K562 (cell line): Measurements from ENCODE around the gene ATF3. TPM values are rescaled to one million over a fixed set of nuclear protein-coding genes. Genes with fewer than 3 reads are reported as not detected.

ENCODE experiments used
- ATF7 ChIP-seq: fragments of 450-650 bp; IDR thresholded peaks from 2 replicates; pipeline ENCODE4 v1.7.1; 2014; ENCODE audit warnings: mild to moderate bottlenecking, moderate library complexity
- BACH1 ChIP-seq: fragments of 200-800 bp; sonication (Bioruptor generic); IDR thresholded peaks from 2 replicates; pipeline ENCODE4 v1.6.1; 2016; ENCODE audit warnings: missing genetic modification characterization, missing compliant biosample characterization
- CGGBP1 ChIP-seq: fragments of 250-450 bp; sonication (Bioruptor Pico); IDR thresholded peaks from 2 replicates; pipeline ENCODE4 v1.9.0; 2021; ENCODE audit warnings: mild to moderate bottlenecking
- COPS2 ChIP-seq: fragments of 450-650 bp; conservative IDR thresholded peaks from 2 replicates; pipeline ENCODE4 v1.6.1; 2016; ENCODE audit warnings: mild to moderate bottlenecking, moderate library complexity
- FOXK2 ChIP-seq, 2 experiments: fragments of 450-650 bp; IDR thresholded peaks in 1 of 2; conservative IDR thresholded peaks in 1 of 2; 2 replicates each; pipeline ENCODE4 v1.6.1; 2016; ENCODE audit warnings: low read depth in 2 of 2, mild to moderate bottlenecking in 1 of 2
- NCOA1 ChIP-seq: fragments of 450-650 bp; IDR thresholded peaks from 2 replicates; pipeline ENCODE4 v1.6.1; 2016; ENCODE audit warnings: low read depth
- OTX1 ChIP-seq: fragments of 450-650 bp; formaldehyde crosslinking; IDR thresholded peaks from 2 replicates; pipeline ENCODE4 v1.4.0; 2022; ENCODE audit warnings: mild to moderate bottlenecking
- PTRF ChIP-seq: fragments of 450-650 bp; IDR thresholded peaks from 2 replicates; pipeline ENCODE4 v1.6.1; 2016; ENCODE audit warnings: mild to moderate bottlenecking, missing genetic modification characterization, missing compliant biosample characterization
- RBM25 ChIP-seq: fragments of 200-400 bp; formaldehyde crosslinking; IDR thresholded peaks from 2 replicates; pipeline ENCODE4 v1.6.1; 2018; ENCODE audit warnings: low read length, low read depth, moderate library complexity; ENCODE audit not compliant: severe bottlenecking
- SMAD1 ChIP-seq: fragments of 150-350 bp; IDR thresholded peaks from 2 replicates; pipeline ENCODE4 v1.6.1; 2014; ENCODE audit warnings: low read length, low read depth; ENCODE audit not compliant: partially characterized antibody
- SMC3 ChIP-seq: conservative IDR thresholded peaks from 2 replicates; pipeline ENCODE4 v1.6.1; 2011; ENCODE audit warnings: low read depth, low read length, improper control_type of control experiment; ENCODE audit not compliant: insufficient read depth
- TEAD1 ChIP-seq, 2 experiments: fragments of 450-650 bp in 1 of 2; sonication (generic) in 1 of 2; formaldehyde crosslinking; IDR thresholded peaks; 2 replicates each; pipeline versions ENCODE4 v1.4.0 to v1.8.0; 2020 to 2022; ENCODE audit warnings: mild to moderate bottlenecking in 2 of 2, missing genetic modification reagents in 1 of 2
- TOE1 ChIP-seq, 2 experiments: fragments of 450-650 bp in 1 of 2; sonication (generic) in 1 of 2; formaldehyde crosslinking in 1 of 2; IDR thresholded peaks; 2 replicates each; pipeline versions ENCODE4 v1.7.1 to v1.8.0; 2016 to 2022; ENCODE audit warnings: borderline replicate concordance in 2 of 2, mild to moderate bottlenecking in 2 of 2, antibody characterized with exemption in 1 of 2, inconsistent platforms in 1 of 2, low read depth in 1 of 2, missing genetic modification reagents in 1 of 2, moderate library complexity in 1 of 2
- ZNF134 ChIP-seq: fragments of 250-450 bp; sonication (Bioruptor Pico); conservative IDR thresholded peaks from 2 replicates; pipeline ENCODE4 v1.4.0; 2020
- ZNF239 ChIP-seq: fragments of 250-450 bp; sonication (Bioruptor Pico); IDR thresholded peaks from 2 replicates; pipeline ENCODE4 v1.4.0; 2020; ENCODE audit warnings: mild to moderate bottlenecking
- ZNF3 ChIP-seq: fragments of 250-450 bp; sonication (Bioruptor Pico); IDR thresholded peaks from 2 replicates; pipeline ENCODE4 v1.5.0; 2021; ENCODE audit warnings: mild to moderate bottlenecking, moderate library complexity
- polyA plus RNA-seq, 8 experiments: library from polyadenylated mRNA; depleted of rRNA in 4 of 8; stranded (reverse) in 5 of 8; unstranded in 3 of 8; fragments of >200 nt; fragmentation: Nextera tagmentation in 2 of 8; fragmentation: Illumina TruSeq in 1 of 8; extraction: Ambion mirVana in 2 of 8; extraction: Trizol in 1 of 8; gene quantifications; 2 replicates each; pipeline versions ENCODE4 v1.2.1 to v1.2.3, GENCODE V29; 2011 to 2014; ENCODE audit warnings: inconsistent platforms in 1 of 8, missing spikeins in 1 of 8
- total RNA-seq, 7 experiments: library from RNA; depleted of rRNA in 6 of 7; stranded (reverse); fragments of >200 nt in 6 of 7; fragmentation: Illumina TruSeq in 2 of 7; extraction: Trizol in 2 of 7; gene quantifications; 2 replicates each; pipeline versions ENCODE4 v1.2.1 to v1.2.3, GENCODE V29; 2011 to 2021; ENCODE audit warnings: low replicate concordance in 1 of 7
- TF ChIP-seq, protein P1 (sequence below): fragments of 250-450 bp; sonication (Bioruptor Pico); IDR thresholded peaks from 2 replicates; pipeline ENCODE4 v1.4.0; 2020
- TF ChIP-seq, protein P2 (sequence below): fragments of 450-650 bp; formaldehyde crosslinking; IDR thresholded peaks from 2 replicates; pipeline ENCODE4 v1.4.0; 2020; ENCODE audit warnings: mild to moderate bottlenecking, moderate library complexity

The ATF3 gene
- total and polyA plus RNA-seq, 9 of the 15 experiments (the other 6 are each of a cell fraction or from before 2014, with no cell fraction given), result 3.5 to 28.2 (median 19.8) TPM

DNA sequence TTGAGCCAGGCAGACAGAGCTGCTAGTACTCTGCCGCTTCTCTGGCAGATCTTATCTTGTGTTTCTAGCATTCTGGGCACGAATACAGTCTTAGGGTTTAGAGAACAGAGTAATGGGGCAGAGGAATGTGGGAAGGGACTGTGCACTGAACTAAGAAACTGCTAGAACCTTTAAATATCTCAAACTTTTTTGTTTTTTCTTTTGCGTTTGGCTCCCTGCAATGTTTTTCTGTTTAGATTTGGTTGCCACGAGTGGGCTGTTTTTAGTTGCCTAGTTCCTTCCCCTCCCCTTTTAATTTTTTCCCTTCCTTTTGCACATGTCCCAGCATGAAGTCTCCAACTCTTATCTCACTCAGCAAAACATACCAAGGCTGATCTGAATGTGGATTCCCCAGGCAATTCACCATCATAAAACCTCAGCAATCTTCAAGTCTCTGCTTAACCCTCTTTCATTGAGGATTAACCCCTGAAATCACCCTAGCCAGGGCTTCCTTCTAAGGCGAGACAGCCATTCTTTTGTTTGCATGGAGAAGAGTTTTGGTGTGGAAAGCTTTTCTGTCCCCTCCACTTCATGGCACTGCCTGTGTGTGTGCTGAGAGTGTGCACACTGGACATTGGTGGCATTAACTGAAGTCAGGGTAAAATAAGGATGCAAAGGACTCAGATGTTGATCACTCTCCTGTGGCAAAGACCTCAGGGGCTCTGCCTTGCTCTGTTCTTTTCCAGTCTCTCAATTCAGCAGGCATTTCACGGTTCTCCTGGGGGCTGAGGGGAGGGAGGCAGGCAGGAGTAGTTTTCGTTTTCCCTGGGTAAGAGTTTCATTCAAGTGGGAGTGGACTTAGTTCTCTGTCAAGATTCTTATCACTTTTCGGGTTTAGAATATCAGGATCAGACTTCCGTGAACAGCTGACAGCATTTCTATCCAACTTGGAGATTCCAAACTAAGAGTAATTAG is 2.8 kb upstream of the ATF3 start (continued):
- no peak for TF ChIP-seq COPS2
- TF ChIP-seq, protein P1, sequence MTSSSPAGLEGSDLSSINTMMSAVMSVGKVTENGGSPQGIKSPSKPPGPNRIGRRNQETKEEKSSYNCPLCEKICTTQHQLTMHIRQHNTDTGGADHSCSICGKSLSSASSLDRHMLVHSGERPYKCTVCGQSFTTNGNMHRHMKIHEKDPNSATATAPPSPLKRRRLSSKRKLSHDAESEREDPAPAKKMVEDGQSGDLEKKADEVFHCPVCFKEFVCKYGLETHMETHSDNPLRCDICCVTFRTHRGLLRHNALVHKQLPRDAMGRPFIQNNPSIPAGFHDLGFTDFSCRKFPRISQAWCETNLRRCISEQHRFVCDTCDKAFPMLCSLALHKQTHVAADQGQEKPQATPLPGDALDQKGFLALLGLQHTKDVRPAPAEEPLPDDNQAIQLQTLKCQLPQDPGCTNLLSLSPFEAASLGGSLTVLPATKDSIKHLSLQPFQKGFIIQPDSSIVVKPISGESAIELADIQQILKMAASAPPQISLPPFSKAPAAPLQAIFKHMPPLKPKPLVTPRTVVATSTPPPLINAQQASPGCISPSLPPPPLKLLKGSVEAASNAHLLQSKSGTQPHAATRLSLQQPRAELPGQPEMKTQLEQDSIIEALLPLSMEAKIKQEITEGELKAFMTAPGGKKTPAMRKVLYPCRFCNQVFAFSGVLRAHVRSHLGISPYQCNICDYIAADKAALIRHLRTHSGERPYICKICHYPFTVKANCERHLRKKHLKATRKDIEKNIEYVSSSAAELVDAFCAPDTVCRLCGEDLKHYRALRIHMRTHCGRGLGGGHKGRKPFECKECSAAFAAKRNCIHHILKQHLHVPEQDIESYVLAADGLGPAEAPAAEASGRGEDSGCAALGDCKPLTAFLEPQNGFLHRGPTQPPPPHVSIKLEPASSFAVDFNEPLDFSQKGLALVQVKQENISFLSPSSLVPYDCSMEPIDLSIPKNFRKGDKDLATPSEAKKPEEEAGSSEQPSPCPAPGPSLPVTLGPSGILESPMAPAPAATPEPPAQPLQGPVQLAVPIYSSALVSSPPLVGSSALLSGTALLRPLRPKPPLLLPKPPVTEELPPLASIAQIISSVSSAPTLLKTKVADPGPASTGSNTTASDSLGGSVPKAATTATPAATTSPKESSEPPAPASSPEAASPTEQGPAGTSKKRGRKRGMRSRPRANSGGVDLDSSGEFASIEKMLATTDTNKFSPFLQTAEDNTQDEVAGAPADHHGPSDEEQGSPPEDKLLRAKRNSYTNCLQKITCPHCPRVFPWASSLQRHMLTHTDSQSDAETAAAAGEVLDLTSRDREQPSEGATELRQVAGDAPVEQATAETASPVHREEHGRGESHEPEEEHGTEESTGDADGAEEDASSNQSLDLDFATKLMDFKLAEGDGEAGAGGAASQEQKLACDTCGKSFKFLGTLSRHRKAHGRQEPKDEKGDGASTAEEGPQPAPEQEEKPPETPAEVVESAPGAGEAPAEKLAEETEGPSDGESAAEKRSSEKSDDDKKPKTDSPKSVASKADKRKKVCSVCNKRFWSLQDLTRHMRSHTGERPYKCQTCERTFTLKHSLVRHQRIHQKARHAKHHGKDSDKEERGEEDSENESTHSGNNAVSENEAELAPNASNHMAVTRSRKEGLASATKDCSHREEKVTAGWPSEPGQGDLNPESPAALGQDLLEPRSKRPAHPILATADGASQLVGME (CRISPR knock-in tag), result no peak
- TF ChIP-seq SMAD1, result no peak
- no peak for TF ChIP-seq ZNF239 (CRISPR knock-in tag)
- TF ChIP-seq BACH1 (tag), result no peak
- no peak for TF ChIP-seq ATF7
- TF ChIP-seq PTRF, result no peak
- no peak for TF ChIP-seq ZNF134 (CRISPR knock-in tag)
- no peak for TF ChIP-seq TOE1 (IDR thresholded peaks at IDR 0.05; ENCODE audit: borderline replicate concordance)
- no peak for TF ChIP-seq TOE1 (CRISPR knock-in tag; IDR thresholded peaks at IDR 0.05; ENCODE audit: borderline replicate concordance, low read depth)
- no peak for TF ChIP-seq NCOA1
- 0 out of 4 replicates have a peak, but pooled peaks of 1 of the 2 experiments have one; percentile 15 for TF ChIP-seq TEAD1 (CRISPR knock-in tag; IDR thresholded peaks at IDR 0.05)
- TF ChIP-seq ZNF3 (CRISPR knock-in tag), result no peak
- TF ChIP-seq SMC3, result no peak
- no peak for TF ChIP-seq CGGBP1 (CRISPR knock-in tag)
- TF ChIP-seq, protein P2, sequence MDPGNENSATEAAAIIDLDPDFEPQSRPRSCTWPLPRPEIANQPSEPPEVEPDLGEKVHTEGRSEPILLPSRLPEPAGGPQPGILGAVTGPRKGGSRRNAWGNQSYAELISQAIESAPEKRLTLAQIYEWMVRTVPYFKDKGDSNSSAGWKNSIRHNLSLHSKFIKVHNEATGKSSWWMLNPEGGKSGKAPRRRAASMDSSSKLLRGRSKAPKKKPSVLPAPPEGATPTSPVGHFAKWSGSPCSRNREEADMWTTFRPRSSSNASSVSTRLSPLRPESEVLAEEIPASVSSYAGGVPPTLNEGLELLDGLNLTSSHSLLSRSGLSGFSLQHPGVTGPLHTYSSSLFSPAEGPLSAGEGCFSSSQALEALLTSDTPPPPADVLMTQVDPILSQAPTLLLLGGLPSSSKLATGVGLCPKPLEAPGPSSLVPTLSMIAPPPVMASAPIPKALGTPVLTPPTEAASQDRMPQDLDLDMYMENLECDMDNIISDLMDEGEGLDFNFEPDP (CRISPR knock-in tag), result no peak
- no peak for TF ChIP-seq RBM25
- no peak for TF ChIP-seq OTX1 (CRISPR knock-in tag)
- TF ChIP-seq FOXK2 (conservative IDR thresholded peaks at IDR 0.05 in 1 of 2, IDR thresholded peaks at IDR 0.05 in 1 of 2; ENCODE audit: low read depth in 2 of 2), result no peak
